ENCODE measurements around the gene UBA1. TPM values are rescaled to one million over a fixed set of nuclear protein-coding genes. Genes with fewer than 3 reads are reported as not detected.

Gene UBA1
- total and polyA plus RNA-seq, 2 of the 8 experiments (the other 6 are each of a cell fraction or from before 2014, with no cell fraction given), result 313 to 458 TPM

- no peak overlapping the region for H3K14ac ChIP-seq (ENCODE audit: insufficient read length)
- H3K27me3 ChIP-seq (replicated peaks in 1 of 4; ENCODE audit: control insufficient read depth in 3 of 4, extremely low read depth in 1 of 4, insufficient read depth in 3 of 4, low read length in 3 of 4), result no peaks in the 10 kb centered on the region
- no peak overlapping the region for H2BK120ac ChIP-seq (replicated peaks; ENCODE audit: low read depth, low read length)
- no peak overlapping the region for H3K4ac ChIP-seq (replicated peaks; ENCODE audit: insufficient read length, low read depth, low read length)
- H2AK5ac ChIP-seq (ENCODE audit: low read depth, low read length), result no peak overlapping the region
- no peak overlapping the region for H2BK20ac ChIP-seq (ENCODE audit: low read length)
- H3K23ac ChIP-seq (ENCODE audit: insufficient read length), result no peak overlapping the region
- H3K23me2 ChIP-seq (ENCODE audit: low read depth, low read length), result peaks cover 8% of the 10 kb centered on the region; the same call in 1 of the 2 replicates
- DNase-seq (ENCODE audit: low read depth in 1 of 2, low spot score in 2 of 2) (peak in 1 of 2 experiments; percentile 55), FAIRE-seq (no peak)
- POLR2A ChIA-PET (ENCODE audit: partially characterized antibody), result interaction anchor here (1.1 to 6.1 kb wide), 11 partner anchors 9 to 299 kb away, joined by 3 to 63 read pairs (median 4); partner anchors contain the start of gene USP11
- WGBS, 2 experiments (ENCODE audit: extremely low coverage in 1 of 2, insufficient coverage in 1 of 2, insufficient read length in 1 of 2, insufficient replicate concordance in 2 of 2, low coverage in 1 of 2, low lambda C conversion rate in 2 of 2, missing lambda C conversion rate in 1 of 2), result 13% methylated on average over 25 of the region's 60 CpGs; no CpG with 5 or more reads in 1 of the 2 experiments
- peaks cover 8 to 29% (median 23%) of the 10 kb centered on the region in 4 experiments; a peak in 7 of 8 replicates for H3K36me3 ChIP-seq (ENCODE audit: control insufficient read depth in 2 of 4, insufficient read depth in 4 of 4, low read length in 3 of 4)
- H3K4me1 ChIP-seq (replicated peaks in 1 of 4; ENCODE audit: control insufficient read depth in 3 of 4, insufficient read depth in 4 of 4, low read length in 3 of 4), result peaks cover 0 to 8% (median 3%) of the 10 kb centered on the region in 4 experiments; a peak in 6 of 7 replicates
- H4K91ac ChIP-seq (replicated peaks; ENCODE audit: insufficient read length, low read length), result peak overlapping the region; percentile 91
- no peak overlapping the region for H4K5ac ChIP-seq (ENCODE audit: insufficient read length, low read depth, low read length)
- H4K8ac ChIP-seq (ENCODE audit: extremely low read depth, insufficient read depth, low read length), result peak overlapping the region; percentile 95; the same call in 1 of the 2 replicates
- H3K56ac ChIP-seq (replicated peaks; ENCODE audit: insufficient read length, low read depth, low read length), result no peak overlapping the region
- H2AFZ ChIP-seq (ENCODE audit: low read length), result no peak overlapping the region
- H2BK15ac ChIP-seq (ENCODE audit: low read length), result no peak overlapping the region
- peaks cover 21 to 40% of the 10 kb centered on the region in 2 experiments for H3K79me2 ChIP-seq (ENCODE audit: control insufficient read depth in 1 of 2, insufficient read depth in 2 of 2, low read length in 2 of 2)
- no peaks in the 10 kb centered on the region for H3K9me3 ChIP-seq (ENCODE audit: insufficient read depth in 2 of 2, low read depth in 1 of 2, low read length in 1 of 2)
- peak overlapping the region; percentile 97; the same call in 1 of the 2 replicates for H2BK5ac ChIP-seq (ENCODE audit: low read depth, low read length)
- H3K18ac ChIP-seq (ENCODE audit: extremely low read depth, low read length), result no peak overlapping the region; the same call in 1 of the 2 replicates
- peak overlapping the region; percentile 94 to 98 (median 96) for H3K9ac ChIP-seq (replicated peaks in 1 of 4; ENCODE audit: extremely low read depth in 1 of 4, low read depth in 3 of 4, low read length in 3 of 4)
- CTCF ChIA-PET (ENCODE audit: partially characterized antibody), result interaction anchor here (0.6 to 2.3 kb wide), 3 partner anchors 166 to 271 kb away, joined by 3 to 7 read pairs (median 3); no protein-coding TSS in a partner anchor
- H3K27ac ChIP-seq (ENCODE audit: low read depth, low read length), result peak overlapping the region; percentile 100; the same call in 1 of the 2 replicates
- H4K20me1 ChIP-seq (replicated peaks in 1 of 2; ENCODE audit: control insufficient read depth in 1 of 2, insufficient read depth in 2 of 2, low read length in 2 of 2), result peaks cover 13 to 36% of the 10 kb centered on the region in 2 experiments
- peak overlapping the region; percentile 88 to 98 (median 94) for H3K4me3 ChIP-seq (ENCODE audit: extremely low read depth in 1 of 4, insufficient read depth in 2 of 4, low read depth in 3 of 4, low read length in 4 of 4)
- peak overlapping the region; percentile 17; the same call in 1 of the 2 replicates for H2BK12ac ChIP-seq (ENCODE audit: low read depth, low read length)
- peak overlapping the region; percentile 87 to 88 for H3K4me2 ChIP-seq (ENCODE audit: insufficient read depth in 1 of 2, low read depth in 2 of 2, low read length in 2 of 2)
- peaks cover 2% of the 10 kb centered on the region; the same call in 1 of the 2 replicates for H3K79me1 ChIP-seq (ENCODE audit: low read depth, low read length)
Measured at GRCh38 chrX:47218920-47219815, 25.5 kb downstream of the UBA1 start.

Data from H1 (cell line).